H1 (cell line): ENCODE results near the gene LTN1. TPM values are rescaled to one million over a fixed set of nuclear protein-coding genes. Genes with fewer than 3 reads are reported as not detected.

Source experiments
- CTBP2 ChIP-seq: IDR thresholded peaks from 2 replicates; pipeline ENCODE4 v1.7.0; 2011; ENCODE audit warnings: borderline replicate concordance, mild to moderate bottlenecking, moderate library complexity, mixed read lengths, low read length; ENCODE audit not compliant: insufficient read depth, insufficient read length
- KDM1A ChIP-seq: fragments of 200-600, 300-600 bp; sonication (generic); IDR thresholded peaks from 2 replicates; pipeline ENCODE4 v1.7.1; 2016; ENCODE audit warnings: mild to moderate bottlenecking, low read length, borderline replicate concordance
- KDM4A ChIP-seq: IDR thresholded peaks from one replicate; pipeline ENCODE4 v1.7.1; 2012; ENCODE audit warnings: low read depth, mild to moderate bottlenecking, moderate library complexity, low read length, inconsistent platforms; ENCODE audit not compliant: severe bottlenecking
- POLR2A ChIP-seq, 2 experiments: IDR thresholded peaks; 1 replicate in 1 of 2; 2 replicates in 1 of 2; pipeline ENCODE4 v1.6.1; 2011; ENCODE audit warnings: low read depth in 2 of 2, low read length in 2 of 2, mild to moderate bottlenecking in 2 of 2; ENCODE audit errors: control extremely low read depth in 1 of 2
- SP2 ChIP-seq: IDR thresholded peaks from 2 replicates; pipeline ENCODE4 v1.6.1; 2012; ENCODE audit warnings: mild to moderate bottlenecking, low read length, inconsistent platforms
- SRF ChIP-seq: IDR thresholded peaks from 2 replicates; pipeline ENCODE4 v1.6.1; 2011; ENCODE audit warnings: mild to moderate bottlenecking, low read depth, low read length, moderate library complexity
- polyA plus RNA-seq, 7 experiments: library from polyadenylated mRNA; depleted of rRNA in 3 of 7; stranded (reverse) in 5 of 7; unstranded in 2 of 7; fragments of >200 nt in 5 of 7; fragments of 200-250 nt in 2 of 7; gene quantifications; 1 replicate in 5 of 7; 2 replicates in 1 of 7; 4 replicates in 1 of 7; pipeline versions ENCODE4 v1.2.1 to v1.2.3, GENCODE V29; 2011 to 2013; ENCODE audit warnings: missing spikeins in 2 of 7, mixed read lengths in 2 of 7
- total RNA-seq: library from RNA; stranded (reverse); fragmentation: NEBNext Ultra II Directional; extraction: Animal tissue kit (Norgen Biotek cat#: 25700); gene quantifications from 2 replicates; pipeline ENCODE4 v1.2.1, GENCODE V29; 2021

Gene LTN1
- total and polyA plus RNA-seq, 2 of the 8 experiments (the other 6 are each of a cell fraction or from before 2014, with no cell fraction given): 3.2 to 23.5 TPM

- TF ChIP-seq POLR2A (IDR thresholded peaks at IDR 0.05; ENCODE audit: control extremely low read depth in 1 of 2, low read depth in 2 of 2, low read length in 2 of 2) (no peak), SRF (no peak), KDM1A (no peak), CTBP2 (no peak), KDM4A (no peak), SP2 (no peak)
Measured at GRCh38 chr21:28972398-28972797, 20.3 kb downstream of the LTN1 start (continued).
